ENCODE results near the gene ATP8A2.

The ATP8A2 gene

GRCh38 chr13:25756912-25757311 is 385.1 kb downstream of the ATP8A2 start:
- Histone ChIP-seq H3K36me3 (no peaks in the 10 kb centered on the region), H3K4me3 (ENCODE audit: low read depth in 1 of 2, low read length in 1 of 2) (no peak overlapping the region), H3K9me3 (no peaks in the 10 kb centered on the region), H3K27ac (no peak overlapping the region), H3K27me3 (no peaks in the 10 kb centered on the region), H3K4me1 (ENCODE audit: control insufficient read depth in 1 of 2, insufficient read depth in 1 of 2, low read depth in 1 of 2, low read length in 1 of 2) (no peaks in the 10 kb centered on the region)
- TF ChIP-seq, protein P1, sequence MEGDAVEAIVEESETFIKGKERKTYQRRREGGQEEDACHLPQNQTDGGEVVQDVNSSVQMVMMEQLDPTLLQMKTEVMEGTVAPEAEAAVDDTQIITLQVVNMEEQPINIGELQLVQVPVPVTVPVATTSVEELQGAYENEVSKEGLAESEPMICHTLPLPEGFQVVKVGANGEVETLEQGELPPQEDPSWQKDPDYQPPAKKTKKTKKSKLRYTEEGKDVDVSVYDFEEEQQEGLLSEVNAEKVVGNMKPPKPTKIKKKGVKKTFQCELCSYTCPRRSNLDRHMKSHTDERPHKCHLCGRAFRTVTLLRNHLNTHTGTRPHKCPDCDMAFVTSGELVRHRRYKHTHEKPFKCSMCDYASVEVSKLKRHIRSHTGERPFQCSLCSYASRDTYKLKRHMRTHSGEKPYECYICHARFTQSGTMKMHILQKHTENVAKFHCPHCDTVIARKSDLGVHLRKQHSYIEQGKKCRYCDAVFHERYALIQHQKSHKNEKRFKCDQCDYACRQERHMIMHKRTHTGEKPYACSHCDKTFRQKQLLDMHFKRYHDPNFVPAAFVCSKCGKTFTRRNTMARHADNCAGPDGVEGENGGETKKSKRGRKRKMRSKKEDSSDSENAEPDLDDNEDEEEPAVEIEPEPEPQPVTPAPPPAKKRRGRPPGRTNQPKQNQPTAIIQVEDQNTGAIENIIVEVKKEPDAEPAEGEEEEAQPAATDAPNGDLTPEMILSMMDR (IDR thresholded peaks at IDR 0.05) = no peak

DNA sequence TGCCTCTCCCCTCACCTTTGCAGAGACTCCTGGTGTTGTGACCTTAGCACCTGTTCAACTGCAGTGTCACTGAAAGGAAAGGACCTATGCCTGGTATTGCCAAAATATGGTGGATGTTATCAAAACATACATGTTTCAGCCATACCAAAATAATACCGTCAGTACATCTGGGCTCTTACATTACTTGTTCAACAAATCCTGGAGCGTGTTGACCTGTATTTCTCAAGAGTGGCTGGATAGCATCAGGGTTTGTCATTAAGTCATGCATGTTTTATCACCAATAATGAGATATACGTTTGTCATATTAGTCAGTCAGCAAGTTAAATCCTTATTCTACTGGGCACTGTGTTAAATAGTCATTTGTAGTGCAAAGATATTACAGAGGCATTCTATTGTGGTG is 389.3 kb downstream of the ATP8A2 start:
- no peak overlapping the region for H3K27ac ChIP-seq
- no peak overlapping the region for H3K4me3 ChIP-seq (ENCODE audit: low read depth in 1 of 2, low read length in 1 of 2)
- H3K36me3 ChIP-seq = no peaks in the 10 kb centered on the region
- TF ChIP-seq, protein P1 (IDR thresholded peaks at IDR 0.05) = no peak
- no peaks in the 10 kb centered on the region for H3K4me1 ChIP-seq (ENCODE audit: control insufficient read depth in 1 of 2, insufficient read depth in 1 of 2, low read depth in 1 of 2, low read length in 1 of 2)
- no peaks in the 10 kb centered on the region for H3K27me3 ChIP-seq
- no peaks in the 10 kb centered on the region for H3K9me3 ChIP-seq

DNA sequence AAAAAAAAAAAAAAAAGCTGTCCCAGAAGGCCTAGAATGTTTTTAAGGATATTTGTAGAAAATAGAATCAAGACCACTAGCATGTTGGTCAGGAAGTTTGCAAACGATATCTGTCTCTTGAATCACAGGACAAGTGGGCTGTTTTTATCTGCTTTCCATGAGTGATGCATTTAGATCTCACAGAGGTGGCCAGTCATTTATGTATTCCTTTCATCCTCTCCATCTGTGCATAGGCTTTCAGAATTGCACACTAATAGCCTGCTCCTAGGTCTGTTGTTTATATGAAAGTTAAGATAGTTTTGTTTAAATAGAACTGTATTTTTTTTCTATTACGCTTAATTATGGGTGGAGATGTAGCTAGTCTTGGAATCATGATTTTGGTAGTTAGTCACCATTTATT is 390.5 kb downstream of the ATP8A2 start:
- no peak overlapping the region for H3K27ac ChIP-seq
- H3K9me3 ChIP-seq = no peaks in the 10 kb centered on the region
- no peaks in the 10 kb centered on the region for H3K36me3 ChIP-seq
- H3K4me3 ChIP-seq (ENCODE audit: low read depth in 1 of 2, low read length in 1 of 2) = no peak overlapping the region
- H3K4me1 ChIP-seq (ENCODE audit: control insufficient read depth in 1 of 2, insufficient read depth in 1 of 2, low read depth in 1 of 2, low read length in 1 of 2) = no peaks in the 10 kb centered on the region
- no peaks in the 10 kb centered on the region for H3K27me3 ChIP-seq
- TF ChIP-seq, protein P1 (IDR thresholded peaks at IDR 0.05) = no peak

DNA sequence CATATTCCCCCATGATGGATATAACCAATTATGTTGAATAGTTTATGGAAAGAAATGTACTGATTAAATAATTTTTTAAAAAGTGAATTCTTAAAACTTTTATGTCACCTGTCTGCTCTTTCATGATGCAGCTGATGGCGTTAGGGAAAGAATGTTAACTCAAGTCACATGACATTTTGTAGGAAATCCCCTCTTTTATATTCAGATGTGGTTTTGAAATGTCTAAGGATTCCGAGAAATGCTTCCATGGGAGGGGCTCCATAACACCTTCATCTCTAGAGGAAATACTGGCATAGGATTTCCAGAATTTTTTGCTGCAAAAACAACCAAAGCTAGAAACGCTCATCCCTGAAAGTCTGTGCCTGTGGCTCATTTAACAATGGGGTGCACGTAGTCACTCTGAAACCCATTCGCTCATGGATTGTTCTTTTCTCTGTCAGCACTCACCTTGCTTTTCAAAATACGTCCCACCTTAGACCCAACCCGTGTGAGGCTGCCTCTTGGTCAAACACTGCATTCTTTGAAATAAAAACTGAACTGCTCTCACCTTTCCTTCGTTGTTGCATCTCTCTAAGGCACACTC is 391.1 kb downstream of the ATP8A2 start:
- no peak overlapping the region for H3K27ac ChIP-seq
- H3K9me3 ChIP-seq = no peaks in the 10 kb centered on the region
- no peaks in the 10 kb centered on the region for H3K4me1 ChIP-seq (ENCODE audit: control insufficient read depth in 1 of 2, insufficient read depth in 1 of 2, low read depth in 1 of 2, low read length in 1 of 2)
- no peaks in the 10 kb centered on the region for H3K27me3 ChIP-seq
- H3K4me3 ChIP-seq (ENCODE audit: low read depth in 1 of 2, low read length in 1 of 2) = no peak overlapping the region
- no peaks in the 10 kb centered on the region for H3K36me3 ChIP-seq
- TF ChIP-seq, protein P1 (IDR thresholded peaks at IDR 0.05) = no peak

DNA sequence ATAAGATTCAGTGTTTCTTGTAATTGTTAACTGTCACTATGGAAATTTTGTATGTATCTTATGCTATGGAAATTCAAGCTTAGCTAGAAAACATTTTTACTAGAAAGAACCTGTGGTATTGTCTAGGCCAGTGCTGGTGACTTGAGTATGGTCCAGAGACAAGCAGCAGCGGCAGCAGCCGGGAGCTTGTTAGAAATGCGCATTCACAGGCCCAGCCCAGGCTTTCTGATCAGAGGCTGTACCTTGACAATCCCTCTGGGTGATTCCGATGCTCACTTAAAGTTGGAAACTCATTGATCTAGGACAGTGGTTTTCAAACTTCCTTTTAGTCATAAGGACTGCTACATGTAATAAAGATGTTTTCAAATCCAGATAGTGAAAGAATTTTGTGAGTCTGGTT is 392.6 kb downstream of the ATP8A2 start:
- H3K4me3 ChIP-seq (ENCODE audit: low read depth in 1 of 2, low read length in 1 of 2) = no peak overlapping the region
- H3K9me3 ChIP-seq = no peaks in the 10 kb centered on the region
- TF ChIP-seq, protein P1 (IDR thresholded peaks at IDR 0.05) = no peak
- H3K27me3 ChIP-seq = no peaks in the 10 kb centered on the region
- H3K4me1 ChIP-seq (ENCODE audit: control insufficient read depth in 1 of 2, insufficient read depth in 1 of 2, low read depth in 1 of 2, low read length in 1 of 2) = no peaks in the 10 kb centered on the region
- H3K27ac ChIP-seq = no peak overlapping the region
- H3K36me3 ChIP-seq = no peaks in the 10 kb centered on the region

GRCh38 chr13:25765266-25765665 is 393.5 kb downstream of the ATP8A2 start:
- Histone ChIP-seq H3K36me3 (no peaks in the 10 kb centered on the region), H3K4me3 (ENCODE audit: low read depth in 1 of 2, low read length in 1 of 2) (no peak overlapping the region), H3K9me3 (no peaks in the 10 kb centered on the region), H3K27me3 (no peaks in the 10 kb centered on the region), H3K4me1 (ENCODE audit: control insufficient read depth in 1 of 2, insufficient read depth in 1 of 2, low read depth in 1 of 2, low read length in 1 of 2) (no peaks in the 10 kb centered on the region), H3K27ac (no peak overlapping the region)
- TF ChIP-seq, protein P1 (IDR thresholded peaks at IDR 0.05) = no peak

All from neutrophil (primary cell).